ENCODE data around the gene GPD1.

The GPD1 gene

DNA sequence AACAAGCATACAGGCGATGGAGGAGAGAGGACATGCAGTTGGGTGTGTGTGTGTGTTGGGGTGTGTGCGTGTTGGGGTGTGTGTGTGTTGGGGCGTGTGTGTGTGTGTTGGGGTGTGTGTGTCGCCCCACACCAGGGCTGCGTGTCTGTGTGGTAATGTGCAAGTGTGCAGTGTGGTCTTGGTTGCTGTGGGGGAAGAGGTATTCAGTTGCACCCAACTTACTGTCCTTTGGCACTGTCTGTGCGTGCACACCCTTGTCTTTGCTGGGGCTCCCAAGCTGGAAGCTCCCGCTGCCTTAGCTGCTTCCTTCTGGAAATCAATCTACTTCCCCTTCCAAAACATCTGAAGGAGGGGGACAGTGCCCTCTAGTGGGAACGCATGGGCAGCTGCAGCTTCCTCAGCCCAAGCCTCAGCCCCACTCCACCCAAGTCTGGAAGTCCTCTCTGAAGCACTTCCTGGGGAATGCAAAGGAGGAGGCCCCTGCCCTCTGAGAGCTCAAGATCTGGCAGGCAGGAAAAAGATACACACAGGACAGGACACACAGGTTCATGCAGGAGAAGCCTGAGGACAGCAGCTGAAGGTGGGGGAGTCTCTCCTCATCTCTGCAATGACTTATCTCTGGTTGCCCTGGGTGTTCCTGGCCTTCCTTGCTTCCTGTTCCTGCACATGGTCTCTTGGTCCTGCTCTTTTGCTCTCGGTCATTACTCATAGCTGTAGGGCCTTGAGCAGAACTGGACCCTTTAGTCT lies 33.3 kb upstream of the GPD1 start:
- Histone ChIP-seq H3K4me3 (ENCODE audit: low read depth, low read length) (no peak overlapping the region), H3K36me3 (replicated peaks) (no peaks in the 10 kb centered on the region), H3K27ac (no peak overlapping the region), H3K27me3 (replicated peaks) (no peaks in the 10 kb centered on the region)
- DNase-seq = peak; percentile 63
- TF ChIP-seq, protein P1, sequence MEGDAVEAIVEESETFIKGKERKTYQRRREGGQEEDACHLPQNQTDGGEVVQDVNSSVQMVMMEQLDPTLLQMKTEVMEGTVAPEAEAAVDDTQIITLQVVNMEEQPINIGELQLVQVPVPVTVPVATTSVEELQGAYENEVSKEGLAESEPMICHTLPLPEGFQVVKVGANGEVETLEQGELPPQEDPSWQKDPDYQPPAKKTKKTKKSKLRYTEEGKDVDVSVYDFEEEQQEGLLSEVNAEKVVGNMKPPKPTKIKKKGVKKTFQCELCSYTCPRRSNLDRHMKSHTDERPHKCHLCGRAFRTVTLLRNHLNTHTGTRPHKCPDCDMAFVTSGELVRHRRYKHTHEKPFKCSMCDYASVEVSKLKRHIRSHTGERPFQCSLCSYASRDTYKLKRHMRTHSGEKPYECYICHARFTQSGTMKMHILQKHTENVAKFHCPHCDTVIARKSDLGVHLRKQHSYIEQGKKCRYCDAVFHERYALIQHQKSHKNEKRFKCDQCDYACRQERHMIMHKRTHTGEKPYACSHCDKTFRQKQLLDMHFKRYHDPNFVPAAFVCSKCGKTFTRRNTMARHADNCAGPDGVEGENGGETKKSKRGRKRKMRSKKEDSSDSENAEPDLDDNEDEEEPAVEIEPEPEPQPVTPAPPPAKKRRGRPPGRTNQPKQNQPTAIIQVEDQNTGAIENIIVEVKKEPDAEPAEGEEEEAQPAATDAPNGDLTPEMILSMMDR (IDR thresholded peaks at IDR 0.05; ENCODE audit: low read depth, low read length, missing control alignments) = peak; percentile 97
- in situ Hi-C loops (cut with HindIII; ENCODE audit: low pct_ligation_motif_present, low sequenced_read_pairs) = no loop called here

DNA sequence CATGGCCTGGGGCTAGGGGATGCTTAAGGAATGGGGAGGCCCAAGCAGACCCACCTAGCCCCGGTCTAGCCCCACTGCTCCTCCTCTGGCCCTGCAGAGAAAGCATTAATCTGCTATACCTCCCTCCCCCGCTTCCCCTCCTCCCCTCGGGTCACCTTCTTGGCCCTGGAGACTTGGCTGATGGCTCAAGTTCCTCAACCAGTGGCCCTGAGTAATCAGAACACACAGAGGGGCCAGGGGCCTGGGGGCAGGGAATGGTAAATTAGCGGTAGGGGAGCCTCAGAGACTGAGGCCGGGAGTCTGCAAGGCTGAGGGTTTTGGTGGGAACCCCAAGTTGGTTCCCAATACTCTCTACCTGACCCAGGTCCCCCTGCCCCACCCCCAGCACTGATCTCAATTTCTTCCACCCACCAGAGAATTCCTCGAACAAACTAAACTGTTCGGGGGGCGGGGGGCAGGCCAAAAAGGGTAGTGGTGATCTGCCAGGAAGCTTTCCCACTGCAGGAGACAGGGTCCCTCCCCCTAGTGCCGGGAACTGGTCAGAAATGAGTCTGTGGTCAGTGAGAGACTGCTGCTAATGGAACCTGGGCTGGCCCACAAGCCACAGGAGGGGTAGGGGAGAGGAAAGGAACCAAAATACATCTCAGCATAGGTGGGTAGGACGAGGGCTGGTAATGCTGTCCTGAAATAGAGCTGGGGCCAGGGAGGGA lies 31.5 kb upstream of the GPD1 start:
- no peaks in the 10 kb centered on the region for H3K36me3 ChIP-seq (replicated peaks)
- H3K27ac ChIP-seq = no peak overlapping the region
- DNase-seq = no peak
- no peaks in the 10 kb centered on the region for H3K27me3 ChIP-seq (replicated peaks)
- H3K4me3 ChIP-seq (ENCODE audit: low read depth, low read length) = no peak overlapping the region
- TF ChIP-seq, protein P1 (IDR thresholded peaks at IDR 0.05; ENCODE audit: low read depth, low read length, missing control alignments) = no peak
- in situ Hi-C loops (cut with HindIII; ENCODE audit: low pct_ligation_motif_present, low sequenced_read_pairs) = no loop called here

- DNase-seq = no peak
- no peak overlapping the region for H3K27ac ChIP-seq
- in situ Hi-C loops (cut with HindIII; ENCODE audit: low pct_ligation_motif_present, low sequenced_read_pairs) = no loop called here
- H3K4me3 ChIP-seq (ENCODE audit: low read depth, low read length) = no peak overlapping the region
- TF ChIP-seq, protein P1 (IDR thresholded peaks at IDR 0.05; ENCODE audit: low read depth, low read length, missing control alignments) = no peak
- H3K36me3 ChIP-seq (replicated peaks) = no peaks in the 10 kb centered on the region
- H3K27me3 ChIP-seq (replicated peaks) = no peaks in the 10 kb centered on the region
Observed at GRCh38 chr12:50073206-50073605, 30.6 kb upstream of the GPD1 start.

DNA sequence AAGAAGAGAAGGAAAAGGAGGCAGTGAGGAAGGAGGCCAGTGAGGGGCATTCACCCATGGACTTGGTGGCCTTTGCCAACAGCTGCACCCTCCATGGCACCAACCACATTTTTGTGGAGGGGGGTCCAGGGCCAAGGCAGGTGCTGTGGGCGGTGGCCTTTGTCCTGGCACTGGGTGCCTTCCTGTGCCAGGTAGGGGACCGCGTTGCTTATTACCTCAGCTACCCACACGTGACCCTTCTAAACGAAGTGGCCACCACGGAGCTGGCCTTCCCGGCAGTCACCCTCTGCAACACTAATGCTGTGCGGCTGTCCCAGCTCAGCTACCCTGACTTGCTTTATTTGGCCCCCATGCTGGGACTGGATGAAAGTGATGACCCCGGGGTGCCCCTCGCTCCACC lies 30.1 kb upstream of the GPD1 start:
- DNase-seq = no peak
- Histone ChIP-seq H3K36me3 (replicated peaks) (no peaks in the 10 kb centered on the region), H3K4me3 (ENCODE audit: low read depth, low read length) (no peak overlapping the region), H3K27me3 (replicated peaks) (no peaks in the 10 kb centered on the region), H3K27ac (no peak overlapping the region)
- TF ChIP-seq, protein P1 (IDR thresholded peaks at IDR 0.05; ENCODE audit: low read depth, low read length, missing control alignments) = no peak
- in situ Hi-C loops (cut with HindIII; ENCODE audit: low pct_ligation_motif_present, low sequenced_read_pairs) = no loop called here

- no peaks in the 10 kb centered on the region for H3K27me3 ChIP-seq (replicated peaks)
- in situ Hi-C loops (cut with HindIII; ENCODE audit: low pct_ligation_motif_present, low sequenced_read_pairs) = no loop called here
- H3K36me3 ChIP-seq (replicated peaks) = no peaks in the 10 kb centered on the region
- H3K27ac ChIP-seq = no peak overlapping the region
- peak; percentile 73 for DNase-seq
- H3K4me3 ChIP-seq (ENCODE audit: low read depth, low read length) = no peak overlapping the region
- TF ChIP-seq, protein P1 (IDR thresholded peaks at IDR 0.05; ENCODE audit: low read depth, low read length, missing control alignments) = peak; percentile 94
Observed at GRCh38 chr12:50074936-50075807, 28.6 kb upstream of the GPD1 start.
